A172 (cell line): ENCODE results near the gene TRIM54. TPM values are rescaled to one million over a fixed set of nuclear protein-coding genes. Genes with fewer than 3 reads are reported as not detected.
"Not testable (repeated sequence)": the region's sequence is repeated elsewhere in the genome, so short reads cannot be mapped to it uniquely, and the experiment has no call there.

Source experiments
- DNase-seq: peaks from one replicate; pipeline ENCODE4 v3.0.0-alpha.2; 2015; ENCODE audit warnings: low spot score
- total RNA-seq: library from RNA; depleted of rRNA; stranded (reverse); fragments of >200 nt; shearing (Covaris generic); gene quantifications from 2 replicates; pipeline ENCODE4 v1.2.3, GENCODE V29; 2014

TRIM54 gene
- total RNA-seq, 1 experiment from 2014 or later: 0.96 TPM

DNA sequence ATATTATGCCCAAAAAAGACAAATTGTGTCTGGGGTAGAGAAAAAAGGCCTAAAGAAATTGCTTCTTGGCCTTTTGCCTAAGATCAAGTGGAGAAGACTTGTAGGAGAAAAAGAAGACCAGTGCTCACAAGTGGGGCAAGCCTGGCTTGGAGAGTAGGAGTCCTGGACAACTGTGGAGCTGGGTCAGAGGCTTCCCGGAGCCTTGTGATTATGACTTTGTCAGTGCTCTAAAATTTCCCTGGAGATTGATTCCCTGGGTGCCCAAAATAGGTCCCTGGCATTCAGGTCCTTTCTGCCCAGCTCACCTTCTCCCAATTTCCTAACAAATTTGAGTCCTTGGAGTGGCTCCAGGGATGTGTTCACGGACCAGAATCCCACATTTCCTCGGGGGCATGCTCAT lies 787 bp upstream of the TRIM54 start:
- no peak for DNase-seq

GRCh38 chr2:27282892-27283291 lies 663 bp downstream of the TRIM54 start:
- no peak for DNase-seq

DNA sequence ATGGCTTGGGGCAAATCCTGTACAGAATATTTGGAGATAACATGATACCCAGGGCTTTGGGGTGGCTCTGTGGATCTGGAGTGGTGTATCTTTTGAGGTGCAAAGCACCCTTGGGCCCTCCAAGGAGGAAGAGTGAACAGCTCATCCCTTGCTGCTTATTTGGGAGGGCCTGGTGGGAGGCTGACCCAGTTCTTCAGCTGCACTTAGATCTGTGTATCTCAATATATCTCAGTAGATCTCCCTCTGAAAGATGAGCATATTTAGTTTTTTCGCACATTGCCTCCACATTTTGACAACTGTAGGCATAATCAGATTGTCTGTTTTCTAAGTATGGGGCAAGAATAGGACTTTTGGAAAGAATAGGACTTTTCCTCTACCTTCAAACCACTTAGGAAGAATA lies 2.8 kb downstream of the TRIM54 start:
- no peak for DNase-seq

- DNase-seq: no peak
Measured at GRCh38 chr2:27285481-27285880, 3.3 kb downstream of the TRIM54 start.

- DNase-seq: no peak
Measured at GRCh38 chr2:27288610-27289009, 6.4 kb downstream of the TRIM54 start.

DNA sequence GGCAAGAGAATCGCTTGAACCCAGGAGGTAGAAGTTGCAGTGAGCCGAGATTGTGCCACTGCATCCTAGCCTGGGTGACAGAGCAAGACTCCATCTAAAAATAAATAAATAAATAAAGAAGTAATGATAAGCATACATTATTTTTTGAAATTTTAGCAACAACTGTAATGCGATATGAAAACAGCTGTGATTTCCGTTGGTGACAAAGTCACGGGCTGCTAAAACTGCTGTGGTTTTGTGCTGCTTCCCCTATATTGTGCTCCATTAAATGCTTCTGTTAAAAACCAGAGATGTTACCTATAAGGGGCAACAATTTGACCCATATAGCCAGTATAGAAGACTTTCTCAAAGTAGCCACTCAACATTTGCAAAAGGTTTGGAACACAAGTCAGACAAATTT lies 8.3 kb downstream of the TRIM54 start:
- no peak for DNase-seq

DNA sequence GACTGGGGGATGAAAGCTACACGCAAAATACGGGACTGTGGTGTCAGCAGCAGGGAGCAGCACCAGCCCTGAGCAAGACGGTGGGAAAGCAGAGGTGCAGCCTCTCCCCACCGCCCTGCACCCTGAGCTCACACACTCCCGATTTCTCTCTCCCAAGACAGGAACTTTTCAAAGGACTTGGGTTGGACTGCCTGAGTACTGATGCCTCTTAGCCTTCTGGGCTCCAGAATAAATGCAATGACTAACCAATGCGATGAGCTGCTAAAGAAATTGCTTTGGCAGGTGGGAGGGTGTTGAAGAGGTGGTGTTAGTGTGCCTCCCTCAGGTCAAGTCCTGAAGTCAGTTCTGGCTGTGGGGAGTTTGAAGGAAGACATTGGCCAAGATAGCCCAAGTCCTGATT lies 9.6 kb downstream of the TRIM54 start:
- no peak for DNase-seq

GRCh38 chr2:27294928-27295327 lies 12.7 kb downstream of the TRIM54 start:
- DNase-seq: no peak

DNA sequence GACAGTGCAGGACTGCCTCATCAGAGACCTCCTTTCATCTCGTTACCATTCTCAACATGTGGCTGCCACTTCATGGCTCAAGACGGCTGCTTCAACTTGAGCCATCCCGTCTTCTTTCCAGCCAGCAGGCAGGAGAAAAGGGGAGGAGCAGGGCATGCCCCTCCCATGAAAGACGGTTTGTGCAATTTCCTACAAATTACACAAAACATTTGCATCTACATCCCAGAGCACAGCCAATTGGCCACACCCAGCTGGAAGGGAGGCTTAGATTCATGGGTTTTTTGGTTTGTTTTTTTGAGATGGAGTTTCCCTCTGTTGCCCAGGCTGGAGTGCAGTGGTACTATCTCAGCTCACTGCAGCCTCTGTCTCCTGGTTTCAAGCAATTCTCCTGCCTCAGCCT lies 14.3 kb downstream of the TRIM54 start:
- DNase-seq: no peak

DNA sequence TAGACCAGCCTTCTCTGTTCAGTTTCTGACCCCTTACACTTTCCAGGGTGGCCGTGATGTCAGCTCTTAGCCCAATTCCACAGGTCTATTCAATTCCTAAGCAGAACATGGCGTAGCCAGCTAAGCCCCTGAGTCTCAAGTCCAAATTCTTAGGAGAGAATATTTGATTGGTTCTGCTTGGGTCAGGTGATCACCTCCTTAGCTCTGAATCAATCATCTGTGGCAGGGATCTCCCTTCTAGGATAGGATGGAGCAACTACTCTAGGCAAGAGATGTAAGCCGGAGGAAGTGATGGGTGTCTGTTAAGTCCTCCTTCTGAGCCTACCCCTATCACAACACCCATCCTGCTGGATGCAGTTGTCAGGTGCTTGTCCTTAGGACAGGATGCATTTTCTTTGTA lies 15.0 kb downstream of the TRIM54 start:
- DNase-seq: no peak

- DNase-seq: peak; percentile 47
Measured at GRCh38 chr2:27298391-27299080, 16.3 kb downstream of the TRIM54 start.

DNA sequence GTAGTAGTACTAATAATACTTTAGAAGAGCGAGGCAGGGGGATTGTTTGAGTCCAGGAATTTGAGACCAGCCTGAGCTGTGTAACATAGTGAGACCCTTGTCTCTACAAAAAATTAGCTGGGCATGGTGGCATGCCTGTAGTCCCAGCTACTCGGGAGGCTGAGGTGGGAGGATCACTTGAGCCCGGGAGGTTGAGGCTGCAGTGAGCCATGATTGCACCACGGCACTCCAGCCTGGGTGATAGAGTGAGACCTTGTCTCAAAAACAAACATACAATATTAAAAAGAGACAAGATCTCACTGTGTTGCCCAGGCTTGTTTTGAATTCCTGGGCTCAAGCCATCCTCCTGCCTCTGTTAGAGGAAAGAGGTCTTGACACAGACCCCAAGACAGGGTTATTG lies 18.4 kb downstream of the TRIM54 start:
- not testable (repeated sequence) for DNase-seq

DNA sequence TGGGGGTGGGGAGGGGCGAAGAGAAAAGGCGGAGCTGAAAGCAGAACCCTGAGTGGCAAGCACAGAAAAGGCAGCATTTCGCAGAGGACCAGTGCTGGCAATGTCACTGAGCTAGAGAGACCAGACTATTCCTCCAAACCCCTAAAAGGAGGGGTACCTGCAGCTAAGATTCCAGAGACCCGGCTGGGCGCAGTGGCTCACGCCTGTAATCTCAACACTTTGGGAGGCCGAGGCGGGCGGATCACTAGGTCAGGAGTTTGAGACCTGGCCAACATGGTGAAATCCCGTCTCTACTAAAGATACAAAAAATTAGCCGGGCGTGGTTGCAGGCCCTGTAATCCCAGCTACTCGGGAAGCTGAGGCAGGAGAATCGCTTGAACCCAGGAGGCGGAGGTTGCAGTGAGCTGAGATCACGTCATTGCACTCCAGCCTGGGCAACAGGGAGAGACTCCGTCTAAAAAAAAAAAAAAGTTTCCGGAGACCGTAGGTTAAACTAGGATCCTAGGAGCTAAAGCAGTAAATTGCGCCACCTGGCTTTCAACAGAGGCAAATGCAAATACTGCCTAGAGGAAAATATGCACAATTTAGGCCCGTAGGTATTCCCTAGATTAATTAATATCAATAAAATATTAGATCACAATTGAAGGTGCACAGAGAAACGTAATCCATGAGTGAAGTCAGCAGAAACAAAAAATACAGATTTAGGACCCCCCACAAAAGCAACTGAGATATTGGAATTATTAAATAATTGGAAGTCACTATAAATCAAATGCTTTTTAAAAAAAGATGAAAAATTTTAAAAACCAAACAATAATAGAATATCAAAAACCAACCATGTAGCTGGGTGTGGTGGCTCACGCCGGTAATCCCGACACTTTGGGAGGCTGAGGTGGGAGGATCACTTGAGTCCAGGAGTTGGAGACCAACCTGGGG lies 21.1 kb downstream of the TRIM54 start:
- DNase-seq: peak; percentile 73

- no peak for DNase-seq
Measured at GRCh38 chr2:27304488-27305240, 22.4 kb downstream of the TRIM54 start.

GRCh38 chr2:27305516-27305915 lies 23.3 kb downstream of the TRIM54 start:
- no peak for DNase-seq

DNA sequence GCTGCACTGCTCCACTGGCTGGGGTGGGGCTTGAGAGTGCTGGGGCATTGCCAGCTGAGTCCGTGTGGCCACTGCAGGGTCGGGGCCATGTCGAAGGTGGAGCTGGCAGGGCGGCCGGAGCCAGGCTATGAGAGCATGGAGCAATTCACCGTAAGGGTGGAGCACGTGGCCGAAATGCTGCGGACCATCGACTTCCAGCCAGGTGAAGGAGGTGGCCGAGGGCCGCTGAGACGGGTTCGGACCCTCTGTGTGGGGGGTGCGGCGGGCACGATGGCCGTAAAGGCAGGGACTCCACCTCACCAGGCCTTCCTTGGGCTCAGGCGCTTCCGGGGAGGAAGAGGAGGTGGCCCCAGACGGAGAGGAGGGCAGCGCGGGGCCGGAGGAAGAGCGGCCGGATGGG lies 23.9 kb downstream of the TRIM54 start:
- DNase-seq: no peak

DNA sequence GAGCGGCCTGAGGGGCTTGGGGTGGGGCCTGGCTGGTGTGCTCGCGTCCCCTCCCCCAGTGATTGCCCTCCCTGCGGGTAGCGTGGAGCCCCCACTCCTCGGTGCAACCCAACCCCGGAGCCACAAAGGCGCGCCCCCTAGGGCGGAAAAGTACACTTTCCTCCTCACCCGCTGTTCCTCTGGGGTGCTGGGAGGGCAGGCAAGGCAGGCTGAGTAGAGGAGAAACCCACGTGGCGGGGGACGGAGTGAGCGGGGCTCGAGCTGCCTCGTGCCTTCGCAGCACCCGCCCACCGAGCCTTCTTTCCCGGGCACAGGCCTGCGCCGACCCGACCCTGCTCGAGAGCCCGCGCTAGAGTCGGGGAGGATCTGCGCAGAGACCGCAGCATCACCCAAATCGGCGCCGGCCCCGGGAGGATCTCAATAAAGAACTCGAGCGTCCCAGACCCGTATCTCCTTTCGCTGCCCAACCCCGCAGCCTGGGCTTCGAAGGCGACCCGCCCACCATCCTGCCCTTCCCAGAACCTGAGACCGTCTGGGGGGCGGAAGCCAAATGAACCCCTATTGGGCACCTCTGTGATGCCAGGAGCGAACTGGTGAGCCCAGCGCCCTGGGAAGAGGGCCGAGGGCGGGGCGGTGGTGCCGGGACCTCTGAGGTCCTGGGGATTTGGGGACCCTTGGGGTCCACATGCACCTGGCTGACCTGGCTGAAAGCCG lies 24.5 kb downstream of the TRIM54 start:
- no peak for DNase-seq

DNA sequence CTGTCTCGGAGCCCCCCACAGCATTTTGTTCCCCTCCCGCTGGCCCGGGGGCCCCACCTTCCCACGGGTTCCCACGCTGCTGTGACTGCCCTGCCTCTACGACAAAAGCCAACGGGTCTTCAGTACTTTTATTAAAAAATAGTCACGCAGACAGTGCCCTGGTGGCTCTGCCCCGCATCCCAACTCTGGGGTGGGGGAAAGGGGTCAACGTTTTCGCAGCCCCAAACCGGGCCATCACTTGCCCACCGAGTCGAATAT lies 25.0 kb downstream of the TRIM54 start:
- DNase-seq: no peak

DNA sequence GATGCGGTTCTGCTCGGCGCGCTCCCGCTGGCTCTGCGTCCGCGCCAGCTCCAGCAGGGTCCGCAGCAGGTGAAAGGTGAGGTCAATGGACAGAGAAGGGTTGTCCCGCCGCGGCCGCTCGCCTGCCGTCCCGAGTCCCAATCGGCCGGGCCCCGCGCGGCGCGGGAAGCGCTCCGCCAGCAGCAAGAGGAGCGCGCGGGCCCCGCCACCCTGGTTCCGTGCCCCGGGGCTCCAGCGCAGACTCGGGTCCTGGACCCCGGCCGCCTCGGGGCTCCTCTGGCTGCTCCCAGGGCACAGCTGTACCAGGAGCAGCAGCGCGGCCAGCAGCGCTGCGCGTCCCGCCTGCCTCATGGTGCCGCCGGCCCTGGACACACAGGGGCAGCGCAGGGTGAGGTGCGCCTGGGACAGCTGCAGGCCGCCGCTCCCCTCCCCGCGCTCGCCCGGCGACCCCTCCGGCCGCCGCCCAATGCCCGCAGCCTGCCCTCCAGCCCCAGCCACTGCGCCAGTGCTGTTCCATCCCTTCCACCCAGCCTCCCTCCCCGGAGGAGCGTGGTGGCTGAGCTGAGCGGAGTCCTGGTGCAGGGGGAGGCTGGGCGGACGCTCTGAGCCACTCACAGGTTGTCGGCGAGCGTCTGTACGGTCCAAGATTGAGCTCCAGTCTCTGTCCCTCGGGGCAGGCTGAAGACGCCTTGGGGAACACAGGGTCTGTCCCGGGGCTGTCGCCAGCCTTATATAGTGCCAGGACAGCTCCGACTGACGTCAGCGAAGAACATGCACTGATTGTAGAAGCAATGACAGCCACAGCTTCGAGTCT lies 25.5 kb downstream of the TRIM54 start:
- no peak for DNase-seq

- DNase-seq: no peak
Measured at GRCh38 chr2:27308359-27308881, 26.2 kb downstream of the TRIM54 start, which contains the start of gene UCN. UCN (minus strand) TSS chr2:27308445; CDS start chr2:27307895, 550 bp downstream.

- DNase-seq: no peak
Measured at GRCh38 chr2:27309651-27310050, 27.4 kb downstream of the TRIM54 start.
